Measurements from ENCODE around the gene LOC101059915.
"Not testable (repeated sequence)": the region's sequence is repeated elsewhere in the genome, so short reads cannot be mapped to it uniquely, and the experiment has no call there.

LOC101059915 gene

DNA sequence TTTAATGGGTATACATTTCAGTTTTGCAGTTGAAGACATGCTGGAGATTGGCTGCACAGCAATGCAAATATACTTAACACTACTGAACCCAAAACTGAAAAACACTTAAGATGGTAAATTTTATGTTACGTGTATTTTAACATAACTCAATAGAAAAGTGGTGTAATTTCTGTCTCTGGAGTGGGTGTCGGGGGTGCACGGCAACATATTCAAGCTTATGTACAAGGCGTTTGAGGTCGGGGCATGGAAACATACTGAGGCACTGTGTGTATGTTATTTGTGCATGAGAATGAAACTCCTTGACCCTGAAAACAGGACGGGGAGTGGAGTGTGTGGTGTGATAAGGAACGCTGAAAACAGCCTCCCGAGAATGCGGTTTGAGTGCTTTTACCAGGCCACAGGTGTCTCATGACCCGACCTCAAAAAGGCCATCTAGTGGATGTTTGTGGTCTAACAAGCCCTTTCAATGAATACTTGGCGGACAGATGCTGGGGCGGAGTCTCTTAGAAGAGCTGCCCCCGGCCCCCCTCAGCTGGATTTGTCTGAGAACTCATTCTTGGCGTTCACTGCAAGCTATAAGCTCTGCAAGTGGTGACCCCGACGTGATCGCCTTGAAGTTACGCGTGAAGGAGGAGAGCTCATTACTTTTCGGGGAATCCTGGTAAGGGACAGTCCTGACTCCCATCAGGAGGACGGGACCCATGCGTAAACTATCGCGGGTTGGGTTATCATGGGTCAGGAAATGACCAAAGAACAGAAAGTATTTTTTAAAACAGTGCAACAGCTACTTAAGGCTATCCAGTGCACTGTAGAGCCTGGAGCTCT, 29.5 kb downstream of the LOC101059915 start:
- H3K27me3 Mint-ChIP-seq; H3K4me3 Mint-ChIP-seq; H3K36me3 ChIP-seq (ENCODE audit: insufficient read depth, low read length); H3K4me3 ChIP-seq (ENCODE audit: low read length); H3K9me3 Mint-ChIP-seq; H3K9me3 ChIP-seq (ENCODE audit: low read length); H3K36me3 Mint-ChIP-seq; H3K27ac ChIP-seq (ENCODE audit: low read depth, low read length); H3K4me1 Mint-ChIP-seq; DNase-seq; H3K27ac Mint-ChIP-seq; CTCF ChIA-PET; H3K27me3 ChIP-seq (ENCODE audit: insufficient read depth, low read length, poor library complexity, severe bottlenecking); H3K4me1 ChIP-seq (ENCODE audit: insufficient read depth, low read length); POLR2A ChIA-PET: not testable (repeated sequence)

DNA sequence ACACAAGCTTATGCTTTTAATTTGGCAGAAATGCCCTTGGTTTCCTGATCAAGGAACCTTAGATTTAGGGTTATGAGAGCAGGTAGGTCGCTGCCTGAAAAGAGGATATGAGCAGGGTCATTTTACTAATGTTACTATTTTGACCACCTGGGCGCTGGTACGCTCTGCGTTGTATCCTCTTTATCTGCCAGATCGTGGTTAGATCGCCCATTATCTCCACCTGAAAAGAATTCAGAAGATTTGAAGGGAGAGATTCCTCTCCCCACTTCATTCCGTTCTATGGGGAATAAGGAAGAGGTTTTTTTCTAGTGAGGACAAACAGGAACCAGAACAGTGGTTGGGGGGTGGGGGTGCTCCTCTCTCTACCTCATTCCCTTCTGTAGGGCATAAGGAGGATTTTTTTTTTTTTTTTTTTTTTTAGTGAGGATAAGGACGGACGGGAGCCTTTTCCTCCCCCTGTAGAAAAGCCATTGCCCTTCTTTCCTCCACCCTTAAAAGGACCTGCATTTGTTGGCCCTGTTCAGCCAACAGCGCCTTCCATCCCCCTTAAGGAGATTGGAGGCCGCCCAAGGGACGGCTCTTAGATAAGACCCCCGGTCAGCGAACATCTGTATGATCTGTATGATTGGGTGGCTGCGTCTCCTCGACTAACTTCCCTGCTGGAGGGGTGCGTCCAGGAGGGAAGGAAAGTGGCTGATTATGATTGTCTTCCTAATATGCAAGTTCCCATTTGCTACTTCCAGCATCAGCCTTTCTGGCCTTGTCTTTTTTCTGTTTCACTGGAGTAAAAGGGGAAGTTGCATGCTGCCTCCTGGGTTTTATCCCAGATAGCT, 30.3 kb downstream of the LOC101059915 start:
- H3K4me3 Mint-ChIP-seq; H3K27ac ChIP-seq (ENCODE audit: low read depth, low read length); H3K4me1 ChIP-seq (ENCODE audit: insufficient read depth, low read length); H3K4me3 ChIP-seq (ENCODE audit: low read length); H3K9me3 ChIP-seq (ENCODE audit: low read length); H3K27me3 Mint-ChIP-seq; H3K36me3 Mint-ChIP-seq; POLR2A ChIA-PET; H3K27me3 ChIP-seq (ENCODE audit: insufficient read depth, low read length, poor library complexity, severe bottlenecking); H3K27ac Mint-ChIP-seq; CTCF ChIA-PET; H3K9me3 Mint-ChIP-seq; H3K36me3 ChIP-seq (ENCODE audit: insufficient read depth, low read length); DNase-seq; H3K4me1 Mint-ChIP-seq: not testable (repeated sequence)

DNA sequence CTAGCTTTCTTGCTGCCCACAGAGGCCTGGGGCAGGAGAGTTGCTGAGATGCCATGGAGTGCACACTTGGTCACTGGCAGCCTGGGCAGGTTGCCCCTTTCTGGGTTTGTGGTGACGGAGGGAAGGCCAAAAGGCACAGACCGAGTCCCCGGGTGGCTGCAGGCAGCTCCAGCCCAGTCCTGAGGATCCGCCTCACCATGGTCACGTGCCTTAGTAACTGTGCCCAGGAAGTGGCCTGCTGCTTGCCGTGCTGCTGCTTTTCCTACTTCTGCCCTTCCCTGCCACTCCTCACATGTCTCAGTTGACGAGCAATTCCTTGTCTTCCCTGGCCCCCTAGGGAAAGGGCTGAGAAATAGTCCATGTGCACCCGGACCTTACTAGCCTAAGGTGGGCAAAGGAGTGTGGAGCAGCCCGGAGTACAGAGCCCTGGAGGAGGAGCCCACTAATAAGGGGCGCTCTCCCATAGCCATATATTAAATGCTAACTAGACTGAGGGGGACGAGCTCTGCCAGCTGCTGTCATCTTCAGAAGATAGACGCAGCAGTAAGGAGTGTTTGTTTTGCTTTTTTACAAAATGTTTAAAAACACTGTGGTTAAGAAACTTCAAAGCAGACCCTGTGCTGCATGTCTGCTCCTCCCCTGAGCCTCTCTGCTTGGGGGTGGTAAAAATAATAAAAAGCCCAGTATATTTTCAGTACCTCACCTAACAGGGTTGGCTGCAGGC, 31.1 kb downstream of the LOC101059915 start:
- CTCF ChIA-PET; POLR2A ChIA-PET; H3K27ac Mint-ChIP-seq; H3K4me3 ChIP-seq (ENCODE audit: low read length); DNase-seq; H3K4me1 ChIP-seq (ENCODE audit: insufficient read depth, low read length); H3K36me3 ChIP-seq (ENCODE audit: insufficient read depth, low read length); H3K36me3 Mint-ChIP-seq; H3K27ac ChIP-seq (ENCODE audit: low read depth, low read length); H3K9me3 Mint-ChIP-seq; H3K27me3 ChIP-seq (ENCODE audit: insufficient read depth, low read length, poor library complexity, severe bottlenecking); H3K9me3 ChIP-seq (ENCODE audit: low read length); H3K4me3 Mint-ChIP-seq; H3K27me3 Mint-ChIP-seq; H3K4me1 Mint-ChIP-seq: not testable (repeated sequence)

DNA sequence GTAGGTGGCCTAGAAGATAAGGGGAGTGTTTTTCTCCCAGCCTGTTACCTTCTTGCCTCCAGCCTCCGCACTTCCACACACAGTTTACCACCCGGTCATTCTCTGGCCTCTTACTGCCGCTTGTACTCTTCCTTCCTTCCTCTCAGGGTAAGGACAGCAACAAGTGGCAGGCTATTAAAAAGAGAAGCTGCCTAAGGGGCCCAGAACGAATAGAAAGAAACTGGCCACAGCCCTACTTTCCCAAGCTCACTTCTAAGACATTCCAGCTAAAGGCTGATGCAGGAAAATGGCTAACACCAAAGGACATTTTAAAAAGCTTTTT, 31.6 kb downstream of the LOC101059915 start:
- H3K27ac Mint-ChIP-seq, H3K4me3 Mint-ChIP-seq: not testable (repeated sequence)

DNA sequence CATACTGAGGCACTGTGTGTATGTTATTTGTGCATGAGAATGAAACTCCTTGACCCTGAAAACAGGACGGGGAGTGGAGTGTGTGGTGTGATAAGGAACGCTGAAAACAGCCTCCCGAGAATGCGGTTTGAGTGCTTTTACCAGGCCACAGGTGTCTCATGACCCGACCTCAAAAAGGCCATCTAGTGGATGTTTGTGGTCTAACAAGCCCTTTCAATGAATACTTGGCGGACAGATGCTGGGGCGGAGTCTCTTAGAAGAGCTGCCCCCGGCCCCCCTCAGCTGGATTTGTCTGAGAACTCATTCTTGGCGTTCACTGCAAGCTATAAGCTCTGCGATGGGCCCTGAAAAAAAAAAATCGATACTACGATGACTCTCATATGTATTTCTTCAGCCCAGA, 35.5 kb downstream of the LOC101059915 start:
- CTCF ChIA-PET; H3K27ac Mint-ChIP-seq; POLR2A ChIA-PET; H3K27me3 ChIP-seq (ENCODE audit: insufficient read depth, low read length, poor library complexity, severe bottlenecking); DNase-seq; H3K4me1 Mint-ChIP-seq; H3K9me3 ChIP-seq (ENCODE audit: low read length); H3K27ac ChIP-seq (ENCODE audit: low read depth, low read length); H3K36me3 Mint-ChIP-seq; H3K36me3 ChIP-seq (ENCODE audit: insufficient read depth, low read length); H3K4me3 Mint-ChIP-seq; H3K9me3 Mint-ChIP-seq; H3K27me3 Mint-ChIP-seq; H3K4me1 ChIP-seq (ENCODE audit: insufficient read depth, low read length); H3K4me3 ChIP-seq (ENCODE audit: low read length): not testable (repeated sequence)

More for the DNA sequence above, 31.6 kb downstream of the LOC101059915 start:
- POLR2A ChIA-PET; H3K4me1 ChIP-seq (ENCODE audit: insufficient read depth, low read length); DNase-seq; H3K4me3 ChIP-seq (ENCODE audit: low read length); H3K36me3 ChIP-seq (ENCODE audit: insufficient read depth, low read length); H3K36me3 Mint-ChIP-seq; CTCF ChIA-PET; H3K9me3 ChIP-seq (ENCODE audit: low read length); H3K9me3 Mint-ChIP-seq; H3K27me3 ChIP-seq (ENCODE audit: insufficient read depth, low read length, poor library complexity, severe bottlenecking); H3K4me1 Mint-ChIP-seq; H3K27ac ChIP-seq (ENCODE audit: low read depth, low read length); H3K27me3 Mint-ChIP-seq: not testable (repeated sequence)

DNA sequence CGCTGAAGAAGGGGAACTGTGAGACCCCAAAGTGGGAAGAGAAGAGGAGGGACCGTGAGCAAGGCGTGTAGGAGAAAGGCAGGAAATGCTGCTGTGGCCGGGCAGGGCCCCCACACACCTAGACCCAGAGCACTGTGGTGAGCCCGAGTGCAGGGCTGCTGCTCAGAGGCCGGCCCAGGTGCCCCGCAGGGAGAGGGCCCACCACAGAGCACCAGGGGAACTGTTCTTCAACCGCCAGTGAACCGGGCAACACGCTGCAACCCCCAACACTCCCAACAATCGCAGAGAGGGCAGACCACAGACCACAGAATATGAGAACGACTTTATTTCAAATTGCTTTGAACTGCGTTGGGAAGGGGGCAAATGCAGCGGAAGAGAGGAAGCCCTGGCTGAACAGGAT, 46.7 kb downstream of the LOC101059915 start:
- H3K9me3 ChIP-seq (ENCODE audit: low read length); H3K36me3 Mint-ChIP-seq; H3K4me3 ChIP-seq (ENCODE audit: low read length); POLR2A ChIA-PET; H3K27me3 Mint-ChIP-seq; H3K27ac Mint-ChIP-seq; CTCF ChIA-PET; H3K27me3 ChIP-seq (ENCODE audit: insufficient read depth, low read length, poor library complexity, severe bottlenecking); H3K9me3 Mint-ChIP-seq; DNase-seq; H3K36me3 ChIP-seq (ENCODE audit: insufficient read depth, low read length); H3K27ac ChIP-seq (ENCODE audit: low read depth, low read length); H3K4me1 Mint-ChIP-seq; H3K4me1 ChIP-seq (ENCODE audit: insufficient read depth, low read length); H3K4me3 Mint-ChIP-seq: not testable (repeated sequence)

DNA sequence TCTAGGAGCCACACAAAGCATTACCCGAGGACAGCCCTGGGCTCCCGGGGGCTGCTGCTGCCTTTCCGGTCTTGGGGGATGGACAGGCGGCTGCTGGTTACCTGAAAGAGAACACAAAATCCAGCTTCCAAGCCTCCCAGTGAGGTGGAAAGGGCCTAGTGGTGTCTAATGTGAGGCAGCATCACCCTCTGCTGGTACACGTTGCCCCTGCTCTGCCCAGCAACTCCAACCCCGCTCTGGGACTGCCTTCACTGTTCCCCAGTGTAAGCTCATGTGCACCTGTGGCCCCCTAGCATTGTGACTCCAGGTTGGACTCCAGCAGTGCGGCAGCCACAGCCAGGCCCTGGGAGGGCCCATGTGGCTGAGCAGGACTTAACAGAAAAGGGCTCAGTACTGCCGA, 48.2 kb downstream of the LOC101059915 start:
- H3K36me3 Mint-ChIP-seq; H3K4me1 Mint-ChIP-seq; H3K27me3 ChIP-seq (ENCODE audit: insufficient read depth, low read length, poor library complexity, severe bottlenecking); DNase-seq; H3K4me3 ChIP-seq (ENCODE audit: low read length); H3K27ac ChIP-seq (ENCODE audit: low read depth, low read length); POLR2A ChIA-PET; H3K4me3 Mint-ChIP-seq; H3K4me1 ChIP-seq (ENCODE audit: insufficient read depth, low read length); H3K9me3 Mint-ChIP-seq; CTCF ChIA-PET; H3K36me3 ChIP-seq (ENCODE audit: insufficient read depth, low read length); H3K27ac Mint-ChIP-seq; H3K9me3 ChIP-seq (ENCODE audit: low read length); H3K27me3 Mint-ChIP-seq: not testable (repeated sequence)

DNA sequence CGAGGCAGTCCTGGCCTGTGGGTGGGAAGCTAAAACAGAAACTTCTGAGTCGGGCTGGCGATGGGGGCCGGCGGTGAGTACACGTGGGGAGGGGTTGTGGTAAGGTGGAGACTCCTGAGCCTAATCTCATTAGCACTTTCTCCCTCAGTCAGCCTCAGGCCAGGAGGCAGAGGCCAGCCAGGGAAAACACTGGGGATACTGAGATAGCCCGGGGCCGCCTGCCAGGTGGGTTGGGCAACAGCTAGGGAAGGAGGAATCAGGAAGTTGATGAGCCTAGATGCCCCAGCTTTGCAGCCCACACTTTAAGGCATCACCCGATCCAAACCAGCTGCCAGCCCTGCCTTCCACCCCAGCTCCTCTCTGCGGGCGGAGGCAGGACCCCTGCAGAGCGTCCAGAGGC, 49.0 kb downstream of the LOC101059915 start:
- H3K36me3 ChIP-seq (ENCODE audit: insufficient read depth, low read length); H3K9me3 ChIP-seq (ENCODE audit: low read length); H3K27ac ChIP-seq (ENCODE audit: low read depth, low read length); H3K9me3 Mint-ChIP-seq; CTCF ChIA-PET; DNase-seq; H3K4me3 Mint-ChIP-seq; H3K27ac Mint-ChIP-seq; POLR2A ChIA-PET; H3K27me3 ChIP-seq (ENCODE audit: insufficient read depth, low read length, poor library complexity, severe bottlenecking); H3K4me1 ChIP-seq (ENCODE audit: insufficient read depth, low read length); H3K27me3 Mint-ChIP-seq; H3K4me3 ChIP-seq (ENCODE audit: low read length); H3K36me3 Mint-ChIP-seq; H3K4me1 Mint-ChIP-seq: not testable (repeated sequence)

Measured in CD8-positive, alpha-beta memory T cell (primary cell).